Transverse colon (tissue), 3 donors: ENCODE measurements around the gene ZNF275.
"Not testable (repeated sequence)": the region's sequence is repeated elsewhere in the genome, so short reads cannot be mapped to it uniquely, and the experiment has no call there.

Source experiments
- EP300 ChIP-seq: sonication (generic); formaldehyde crosslinking; IDR thresholded peaks from one replicate; pipeline ENCODE4 v1.6.1; 2017; ENCODE audit warnings: antibody characterized with exemption, low read depth
- POLR2A ChIP-seq: fragments of 450-650 bp; IDR thresholded peaks from one replicate; pipeline ENCODE4 v1.6.1; 2016; ENCODE audit warnings: antibody characterized with exemption, mild to moderate bottlenecking, moderate library complexity
- TF ChIP-seq, protein P1 (sequence below), 5 experiments: fragments of 200-600 bp in 3 of 5; fragments of 450-650 bp in 2 of 5; sonication (generic) in 3 of 5; IDR thresholded peaks; 1 replicate in 2 of 5; 2 replicates in 3 of 5; pipeline ENCODE4 v1.5.1; 2016 to 2017; ENCODE audit warnings: antibody characterized with exemption in 5 of 5, inconsistent platforms in 3 of 5, mild to moderate bottlenecking in 2 of 5, moderate library complexity in 1 of 5

DNA sequence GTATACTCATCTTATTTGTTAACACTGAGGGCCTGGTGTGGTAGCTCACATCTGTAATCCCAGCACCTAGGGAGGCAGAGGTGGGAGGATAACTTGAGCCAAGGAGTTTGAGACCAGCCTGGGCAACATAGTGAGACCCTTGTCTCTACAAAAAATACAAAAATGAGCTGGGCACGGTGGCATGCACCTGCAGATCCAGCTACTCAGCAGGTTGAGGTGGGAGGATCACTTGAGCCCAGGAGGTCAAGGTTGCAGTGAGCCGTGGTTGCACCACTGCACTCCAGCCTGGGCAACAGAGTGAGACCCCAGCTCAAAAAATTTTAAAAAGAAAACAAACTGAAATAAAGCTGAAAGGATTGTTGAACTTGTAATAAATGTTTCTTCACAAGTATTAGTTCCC is 51.0 kb downstream of the ZNF275 start:
- TF ChIP-seq, protein P1, sequence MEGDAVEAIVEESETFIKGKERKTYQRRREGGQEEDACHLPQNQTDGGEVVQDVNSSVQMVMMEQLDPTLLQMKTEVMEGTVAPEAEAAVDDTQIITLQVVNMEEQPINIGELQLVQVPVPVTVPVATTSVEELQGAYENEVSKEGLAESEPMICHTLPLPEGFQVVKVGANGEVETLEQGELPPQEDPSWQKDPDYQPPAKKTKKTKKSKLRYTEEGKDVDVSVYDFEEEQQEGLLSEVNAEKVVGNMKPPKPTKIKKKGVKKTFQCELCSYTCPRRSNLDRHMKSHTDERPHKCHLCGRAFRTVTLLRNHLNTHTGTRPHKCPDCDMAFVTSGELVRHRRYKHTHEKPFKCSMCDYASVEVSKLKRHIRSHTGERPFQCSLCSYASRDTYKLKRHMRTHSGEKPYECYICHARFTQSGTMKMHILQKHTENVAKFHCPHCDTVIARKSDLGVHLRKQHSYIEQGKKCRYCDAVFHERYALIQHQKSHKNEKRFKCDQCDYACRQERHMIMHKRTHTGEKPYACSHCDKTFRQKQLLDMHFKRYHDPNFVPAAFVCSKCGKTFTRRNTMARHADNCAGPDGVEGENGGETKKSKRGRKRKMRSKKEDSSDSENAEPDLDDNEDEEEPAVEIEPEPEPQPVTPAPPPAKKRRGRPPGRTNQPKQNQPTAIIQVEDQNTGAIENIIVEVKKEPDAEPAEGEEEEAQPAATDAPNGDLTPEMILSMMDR (IDR thresholded peaks at IDR 0.05) = not testable (repeated sequence)
- TF ChIP-seq EP300, POLR2A: not testable (repeated sequence)
